ENCODE results near the gene GIGYF2. TPM values are rescaled to one million over a fixed set of nuclear protein-coding genes. Genes with fewer than 3 reads are reported as not detected.

The GIGYF2 gene
- total and polyA plus RNA-seq, 2 of the 4 experiments (the other 2 are of a cell fraction) = 14.7 to 66.0 TPM

DNA sequence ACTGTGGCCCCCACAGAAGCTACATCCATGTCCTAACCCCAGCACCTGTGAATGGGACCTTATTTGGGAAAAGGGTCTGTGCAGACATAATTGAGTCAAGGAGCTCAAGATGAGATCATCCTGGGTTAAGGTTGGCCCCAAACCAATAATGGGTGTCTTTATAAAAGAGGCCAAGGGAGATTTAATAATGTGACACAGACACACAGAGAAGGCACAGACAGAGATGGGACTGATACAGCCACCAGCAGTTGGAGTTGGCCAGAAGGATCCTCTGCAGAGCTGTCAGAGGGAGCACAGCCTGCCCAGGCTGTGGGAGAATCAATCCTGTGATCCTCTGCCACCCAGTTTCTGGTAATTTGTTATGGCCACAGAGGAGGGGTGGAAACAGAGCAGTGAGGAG, 199.0 kb downstream of the GIGYF2 start:
- Histone ChIP-seq H2AK5ac (ENCODE audit: low read depth, low read length) (no peak overlapping the region), H3K9ac (ENCODE audit: low read depth, low read length) (no peak overlapping the region), H2AFZ (replicated peaks; ENCODE audit: low read length, poor library complexity) (no peak overlapping the region), H2BK5ac (ENCODE audit: low read depth, low read length, poor library complexity, severe bottlenecking) (no peak overlapping the region), H3K4ac (ENCODE audit: low read depth, low read length) (no peak overlapping the region), H4K91ac (ENCODE audit: insufficient read depth, low read depth, low read length) (no peak overlapping the region), H3K27ac (ENCODE audit: insufficient read depth, low read length) (no peak overlapping the region), H3K14ac (replicated peaks; ENCODE audit: low read depth, low read length) (no peak overlapping the region), H3K9me1 (ENCODE audit: insufficient read depth, low read length) (0 out of 2 replicates have a peak, but pooled peaks cover 5% of the 10 kb centered on the region), H4K20me1 (ENCODE audit: insufficient read depth, low read length) (no peaks in the 10 kb centered on the region), H3K18ac (ENCODE audit: low read depth, low read length) (no peak overlapping the region), H2BK15ac (ENCODE audit: low read depth, low read length) (no peak overlapping the region), H4K5ac (ENCODE audit: low read depth, low read length) (no peak overlapping the region), H3K79me1 (ENCODE audit: low read depth in 1 of 2, low read length in 2 of 2) (no peaks in the 10 kb centered on the region), H3K36me3 (ENCODE audit: control insufficient read depth, insufficient read depth, low read length) (no peaks in the 10 kb centered on the region), H4K8ac (ENCODE audit: low read depth in 2 of 2, low read length in 2 of 2) (no peak overlapping the region), H3K27me3 (ENCODE audit: control insufficient read depth, insufficient read depth, low read length) (no peaks in the 10 kb centered on the region; the same call in 1 of the 2 replicates), H3K23ac (ENCODE audit: low read depth, low read length) (no peak overlapping the region), H3K4me1 (ENCODE audit: control insufficient read depth, insufficient read depth, low read length) (peaks cover 1% of the 10 kb centered on the region; the same call in 1 of the 2 replicates), H2AK9ac (replicated peaks; ENCODE audit: low read depth, low read length, poor library complexity) (no peak overlapping the region), H3K4me2 (ENCODE audit: low read depth, low read length) (no peak overlapping the region), H2BK120ac (ENCODE audit: low read depth, low read length) (no peak overlapping the region), H2BK20ac (ENCODE audit: low read depth, low read length) (no peak overlapping the region), H3K9me3 (ENCODE audit: control insufficient read depth, insufficient read depth, low read length) (no peaks in the 10 kb centered on the region), H3K4me3 (ENCODE audit: insufficient read depth, low read depth, low read length) (no peak overlapping the region), H3K56ac (ENCODE audit: extremely low read depth, insufficient read depth, low read length) (no peak overlapping the region)
- dilution Hi-C loops (cut with HindIII; ENCODE audit: low sequenced_read_pairs, unreplicated experiment) = no loop called here
- in situ Hi-C loops (cut with MboI; ENCODE audit: low sequenced_read_pairs) = no loop called here
- intact Hi-C loops (cut with micrococcal nuclease) = no loop called here
- no peak for TF ChIP-seq MAFK (IDR thresholded peaks at IDR 0.05; ENCODE audit: low read depth, low read length)
- POLR2A ChIA-PET (ENCODE audit: unreplicated experiment) = no interaction called here
- no TSS peak for BruUV-seq (replicated peaks)
- DNase-seq (no peak), ATAC-seq (ENCODE audit: low read depth) (no peak)
- CTCF ChIA-PET = no interaction called here

All from IMR-90 (cell line).